GM18499 (cell line): ENCODE measurements around the gene CNOT11.
A peak's percentile ranks its signal among the peaks of the same experiment; 100 is the strongest.
"Not testable (repeated sequence)": the region's sequence is repeated elsewhere in the genome, so short reads cannot be mapped to it uniquely, and the experiment has no call there.

Experiments
- ATAC-seq: cut with Tn5 transposase; IDR thresholded peaks from one replicate; pipeline ENCODE4 v1.9.1; 2021; ENCODE audit warnings: moderate number of reproducible peaks; ENCODE audit not compliant: insufficient read depth, unreplicated experiment

CNOT11 gene

GRCh38 chr2:101252408-101253012 lies at the start of gene CNOT11:
CNOT11 (plus strand) TSS chr2:101252886; CDS start chr2:101252965, 79 bp downstream.
- ATAC-seq = peak; percentile 57

GRCh38 chr2:101204400-101205115 lies 48.1 kb upstream of the CNOT11 start:
- no peak for ATAC-seq

- no peak for ATAC-seq
Measured at GRCh38 chr2:101205521-101206479, 46.9 kb upstream of the CNOT11 start.

GRCh38 chr2:101208830-101209229 lies 43.9 kb upstream of the CNOT11 start:
- ATAC-seq = no peak

- no peak for ATAC-seq
Measured at GRCh38 chr2:101219246-101219645, 33.4 kb upstream of the CNOT11 start.

GRCh38 chr2:101220091-101220490 lies 32.6 kb upstream of the CNOT11 start:
- ATAC-seq = not testable (repeated sequence)

- peak; percentile 96 for ATAC-seq
Measured at GRCh38 chr2:101223814-101224231, 28.9 kb upstream of the CNOT11 start.

- no peak for ATAC-seq
Measured at GRCh38 chr2:101230541-101231001, 22.1 kb upstream of the CNOT11 start.

- ATAC-seq = no peak
Measured at GRCh38 chr2:101231240-101231639, 21.4 kb upstream of the CNOT11 start.

GRCh38 chr2:101231937-101232730 lies 20.6 kb upstream of the CNOT11 start:
- no peak for ATAC-seq

GRCh38 chr2:101232770-101233169 lies 19.9 kb upstream of the CNOT11 start:
- no peak for ATAC-seq

- ATAC-seq = no peak
Measured at GRCh38 chr2:101234169-101234938, 18.3 kb upstream of the CNOT11 start.

GRCh38 chr2:101235956-101236355 lies 16.7 kb upstream of the CNOT11 start:
- ATAC-seq = not testable (repeated sequence)

GRCh38 chr2:101237944-101238343 lies 14.7 kb upstream of the CNOT11 start:
- ATAC-seq = not testable (repeated sequence)

GRCh38 chr2:101238930-101239759 lies 13.5 kb upstream of the CNOT11 start:
- ATAC-seq = no peak

GRCh38 chr2:101239760-101240118 lies 12.9 kb upstream of the CNOT11 start:
- not testable (repeated sequence) for ATAC-seq

GRCh38 chr2:101240694-101241093 lies 12.0 kb upstream of the CNOT11 start:
- not testable (repeated sequence) for ATAC-seq

- ATAC-seq = no peak
Measured at GRCh38 chr2:101241158-101241557, 11.5 kb upstream of the CNOT11 start.
